HG03354 (cell line): ENCODE results near the gene HNRNPA2B1.
"Not testable (repeated sequence)": the region's sequence is repeated elsewhere in the genome, so short reads cannot be mapped to it uniquely, and the experiment has no call there.

Source experiments
- ATAC-seq: cut with Tn5 transposase; IDR thresholded peaks from one replicate; pipeline ENCODE4 v1.9.1; 2021; ENCODE audit warnings: mild to moderate bottlenecking; ENCODE audit not compliant: unreplicated experiment, poor library complexity, severe bottlenecking

The HNRNPA2B1 gene

DNA sequence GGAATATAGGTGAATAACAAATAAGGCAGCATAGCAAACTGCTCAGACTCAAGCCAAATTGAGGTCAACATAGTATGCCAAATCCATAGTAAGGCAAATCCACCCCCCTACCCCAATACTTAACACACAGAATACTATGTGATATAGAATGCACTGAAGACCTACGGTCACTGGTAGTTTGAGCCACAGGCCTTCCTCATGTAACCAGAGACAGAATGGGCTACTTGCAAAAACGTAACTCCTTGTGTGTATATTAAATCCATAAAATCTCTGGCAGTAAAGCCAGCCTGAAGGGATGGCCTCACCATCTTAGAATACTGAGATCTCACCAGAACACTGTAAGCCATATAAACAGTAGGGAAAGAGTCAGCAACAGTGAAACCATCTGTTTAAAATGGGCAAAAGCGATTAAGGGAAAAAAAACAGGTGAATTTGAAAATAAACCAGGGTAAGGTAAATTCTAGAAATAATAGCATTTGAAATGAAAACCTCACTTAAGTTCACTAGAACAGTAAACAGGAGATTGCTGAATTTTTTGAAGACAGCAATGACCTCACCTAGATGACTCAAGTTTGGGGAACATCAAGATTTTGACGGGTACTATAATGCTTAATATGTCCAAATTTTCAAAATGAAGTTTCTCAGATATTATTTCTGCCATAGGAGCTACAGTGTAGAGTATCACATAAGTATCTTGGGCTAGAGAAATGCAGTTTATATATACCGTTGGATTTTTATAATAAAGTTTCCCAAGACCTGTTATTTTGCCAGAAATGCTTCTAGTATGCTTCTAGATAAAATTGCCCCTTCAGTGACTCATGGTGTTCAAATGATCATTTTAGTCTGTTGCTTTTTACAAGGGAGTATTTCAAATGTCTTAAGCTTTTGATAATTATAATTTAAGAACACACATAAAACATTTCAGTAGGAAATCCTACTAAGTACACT, 13.9 kb downstream of the HNRNPA2B1 start:
- no peak for ATAC-seq

DNA sequence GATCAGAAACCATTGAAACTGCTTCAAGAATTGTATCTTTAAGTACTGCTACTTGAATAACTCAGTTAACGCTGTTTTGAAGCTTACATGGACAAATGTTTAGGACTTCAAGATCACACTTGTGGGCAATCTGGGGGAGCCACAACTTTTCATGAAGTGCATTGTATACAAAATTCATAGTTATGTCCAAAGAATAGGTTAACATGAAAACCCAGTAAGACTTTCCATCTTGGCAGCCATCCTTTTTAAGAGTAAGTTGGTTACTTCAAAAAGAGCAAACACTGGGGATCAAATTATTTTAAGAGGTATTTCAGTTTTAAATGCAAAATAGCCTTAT, 14.7 kb downstream of the HNRNPA2B1 start:
- no peak for ATAC-seq

DNA sequence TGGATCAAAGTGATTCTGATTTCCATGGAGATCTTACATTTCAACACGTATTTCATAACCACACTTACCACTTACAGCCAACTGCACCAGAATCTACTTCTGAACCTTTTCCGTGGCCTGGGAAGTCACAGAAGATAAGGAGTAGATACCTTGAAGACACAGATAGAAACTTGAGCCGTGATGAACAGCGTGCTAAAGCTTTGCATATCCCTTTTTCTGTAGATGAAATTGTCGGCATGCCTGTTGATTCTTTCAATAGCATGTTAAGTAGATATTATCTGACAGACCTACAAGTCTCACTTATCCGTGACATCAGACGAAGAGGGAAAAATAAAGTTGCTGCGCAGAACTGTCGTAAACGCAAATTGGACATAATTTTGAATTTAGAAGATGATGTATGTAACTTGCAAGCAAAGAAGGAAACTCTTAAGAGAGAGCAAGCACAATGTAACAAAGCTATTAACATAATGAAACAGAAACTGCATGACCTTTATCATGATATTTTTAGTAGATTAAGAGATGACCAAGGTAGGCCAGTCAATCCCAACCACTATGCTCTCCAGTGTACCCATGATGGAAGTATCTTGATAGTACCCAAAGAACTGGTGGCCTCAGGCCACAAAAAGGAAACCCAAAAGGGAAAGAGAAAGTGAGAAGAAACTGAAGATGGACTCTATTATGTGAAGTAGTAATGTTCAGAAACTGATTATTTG, 15.3 kb downstream of the HNRNPA2B1 start:
- no peak for ATAC-seq

DNA sequence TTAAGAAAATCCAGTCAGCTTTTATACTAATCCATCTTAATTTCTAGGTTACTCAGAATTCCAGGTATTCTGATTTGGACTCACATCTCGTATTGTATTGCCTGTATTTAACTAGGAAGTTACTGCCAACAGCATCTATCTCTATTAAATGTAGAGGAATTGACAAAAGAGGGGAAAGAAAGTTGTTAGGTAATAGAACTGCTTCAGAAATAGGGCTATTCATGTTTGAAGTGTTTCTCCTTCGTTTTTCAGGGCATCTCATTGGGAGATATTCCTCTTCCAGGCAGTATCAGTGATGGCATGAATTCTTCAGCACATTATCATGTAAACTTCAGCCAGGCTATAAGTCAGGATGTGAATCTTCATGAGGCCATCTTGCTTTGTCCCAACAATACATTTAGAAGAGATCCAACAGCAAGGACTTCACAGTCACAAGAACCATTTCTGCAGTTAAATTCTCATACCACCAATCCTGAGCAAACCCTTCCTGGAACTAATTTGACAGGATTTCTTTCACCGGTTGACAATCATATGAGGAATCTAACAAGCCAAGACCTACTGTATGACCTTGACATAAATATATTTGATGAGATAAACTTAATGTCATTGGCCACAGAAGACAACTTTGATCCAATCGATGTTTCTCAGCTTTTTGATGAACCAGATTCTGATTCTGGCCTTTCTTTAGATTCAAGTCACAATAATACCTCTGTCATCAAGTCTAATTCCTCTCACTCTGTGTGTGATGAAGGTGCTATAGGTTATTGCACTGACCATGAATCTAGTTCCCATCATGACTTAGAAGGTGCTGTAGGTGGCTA, 16.1 kb downstream of the HNRNPA2B1 start:
- ATAC-seq = not testable (repeated sequence)

DNA sequence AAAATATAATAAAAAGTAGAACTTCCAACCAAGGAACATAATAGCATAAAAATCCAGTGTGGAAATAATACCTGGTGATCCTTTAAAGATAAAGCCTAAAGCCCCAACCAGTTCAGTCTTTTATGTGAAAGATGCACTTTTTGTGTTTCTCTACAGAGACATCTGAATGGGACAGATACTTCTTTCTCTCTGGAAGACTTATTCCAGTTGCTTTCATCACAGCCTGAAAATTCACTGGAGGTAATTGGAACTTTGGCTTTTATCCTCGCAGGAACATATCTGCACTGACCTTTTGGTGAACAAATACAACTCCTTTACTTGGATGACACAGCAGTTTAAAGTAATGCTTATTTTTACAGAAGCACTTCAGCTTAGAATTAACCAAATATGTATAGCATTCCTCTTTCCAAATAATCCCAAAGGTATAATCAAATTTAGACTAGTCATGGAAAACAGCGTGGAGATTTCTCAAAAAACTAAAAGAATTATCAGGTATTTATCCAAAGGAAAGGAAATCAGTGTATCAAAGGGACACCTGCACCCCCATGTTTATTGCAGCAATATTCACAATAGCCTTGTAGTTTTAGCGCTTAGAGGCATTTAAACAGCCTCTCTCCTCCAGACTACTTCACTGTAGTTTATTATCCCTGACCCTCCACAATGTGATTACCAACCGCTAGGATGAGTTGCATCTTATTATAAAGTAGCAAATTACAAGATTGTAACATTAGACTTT, 16.8 kb downstream of the HNRNPA2B1 start:
- no peak for ATAC-seq

DNA sequence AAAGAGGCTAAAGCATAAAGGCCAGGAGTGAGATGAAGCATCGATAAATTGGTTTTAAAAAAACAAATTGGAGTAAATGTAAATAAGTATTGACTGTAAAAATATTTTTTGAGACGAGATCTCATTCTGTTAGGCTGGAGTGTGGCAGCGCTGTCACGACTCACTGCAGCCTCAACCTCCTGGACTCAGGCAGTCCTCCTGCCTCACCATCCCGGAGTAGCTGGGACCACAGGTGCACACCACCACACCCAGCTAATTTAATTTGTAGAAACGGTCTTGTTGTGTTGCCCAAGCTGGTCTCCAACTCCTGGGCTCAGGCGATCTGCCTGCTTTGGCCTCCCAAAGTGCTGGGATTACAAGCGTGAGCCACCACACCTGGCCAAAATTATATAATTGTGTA, 17.8 kb downstream of the HNRNPA2B1 start:
- no peak for ATAC-seq

DNA sequence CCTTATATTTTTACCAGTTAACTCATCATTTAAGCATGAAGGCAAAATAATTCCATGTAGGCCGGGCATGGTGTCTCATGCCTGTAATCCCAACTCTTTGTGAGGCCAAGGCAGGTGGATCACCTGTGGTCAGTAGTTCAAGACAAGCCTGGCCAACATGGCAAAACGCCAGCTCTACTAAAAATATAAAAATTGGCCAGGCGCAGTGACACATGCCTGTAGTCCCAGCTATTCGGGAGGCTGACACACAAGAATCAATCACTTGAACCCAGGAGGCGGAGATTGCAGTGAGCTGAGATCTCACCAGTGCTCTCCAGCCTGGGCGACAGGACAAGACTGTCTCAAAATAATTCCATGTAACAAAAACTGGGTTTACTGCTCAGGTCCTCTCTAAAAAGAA, 18.3 kb downstream of the HNRNPA2B1 start:
- ATAC-seq = no peak

DNA sequence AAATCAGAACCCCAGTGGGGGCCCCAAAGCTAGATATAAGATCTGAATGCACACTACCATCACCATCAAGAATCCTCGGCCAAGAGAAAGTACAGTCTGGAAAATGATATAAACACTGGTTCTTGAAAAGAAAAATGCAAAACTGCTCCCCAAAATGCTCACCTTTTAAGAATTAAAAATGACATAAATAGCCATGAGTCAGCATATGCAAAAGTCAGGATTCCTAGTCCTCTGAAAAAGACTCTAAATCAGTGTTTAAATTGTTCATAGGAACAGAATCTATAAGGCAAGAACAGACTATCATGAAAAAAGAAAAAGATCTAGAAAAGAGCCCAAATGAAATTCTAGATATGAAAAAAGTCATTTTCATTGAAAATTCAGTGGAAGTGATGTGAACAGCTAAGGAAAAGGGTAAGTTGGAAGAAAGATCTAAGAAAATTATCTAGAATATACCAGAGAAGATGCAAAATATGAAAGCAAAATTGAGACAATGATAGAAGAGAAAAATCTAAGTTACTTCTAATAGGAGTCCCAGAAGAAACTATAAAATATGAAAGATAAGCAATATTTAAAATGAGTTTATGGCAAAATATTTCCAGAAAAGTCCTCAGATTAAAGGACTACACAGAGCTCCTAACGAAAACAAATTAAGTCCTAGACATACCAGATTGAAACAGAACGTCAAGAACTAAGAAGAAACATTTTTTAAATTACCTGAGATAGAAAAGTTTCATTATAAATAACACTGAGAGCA, 18.9 kb downstream of the HNRNPA2B1 start:
- ATAC-seq = no peak

DNA sequence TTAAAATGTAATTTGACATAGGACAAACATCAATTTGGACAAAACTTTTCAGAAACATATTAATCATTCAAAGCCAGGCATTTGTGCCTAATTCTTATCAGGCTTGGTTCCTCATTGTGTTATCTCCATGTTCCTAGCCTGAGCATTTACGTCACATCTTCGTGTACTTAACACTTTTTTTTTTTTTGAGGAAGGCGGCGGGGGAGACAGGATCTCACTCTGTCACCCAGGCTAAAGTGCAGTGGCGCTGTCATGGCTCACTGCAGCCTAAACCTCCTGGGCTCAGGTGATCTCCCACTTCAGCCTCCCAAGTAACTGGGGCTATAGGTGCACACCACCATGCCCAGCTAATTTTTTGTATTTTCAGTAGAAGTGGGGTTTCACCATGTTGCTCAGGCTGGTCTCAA, 19.8 kb downstream of the HNRNPA2B1 start:
- no peak for ATAC-seq

DNA sequence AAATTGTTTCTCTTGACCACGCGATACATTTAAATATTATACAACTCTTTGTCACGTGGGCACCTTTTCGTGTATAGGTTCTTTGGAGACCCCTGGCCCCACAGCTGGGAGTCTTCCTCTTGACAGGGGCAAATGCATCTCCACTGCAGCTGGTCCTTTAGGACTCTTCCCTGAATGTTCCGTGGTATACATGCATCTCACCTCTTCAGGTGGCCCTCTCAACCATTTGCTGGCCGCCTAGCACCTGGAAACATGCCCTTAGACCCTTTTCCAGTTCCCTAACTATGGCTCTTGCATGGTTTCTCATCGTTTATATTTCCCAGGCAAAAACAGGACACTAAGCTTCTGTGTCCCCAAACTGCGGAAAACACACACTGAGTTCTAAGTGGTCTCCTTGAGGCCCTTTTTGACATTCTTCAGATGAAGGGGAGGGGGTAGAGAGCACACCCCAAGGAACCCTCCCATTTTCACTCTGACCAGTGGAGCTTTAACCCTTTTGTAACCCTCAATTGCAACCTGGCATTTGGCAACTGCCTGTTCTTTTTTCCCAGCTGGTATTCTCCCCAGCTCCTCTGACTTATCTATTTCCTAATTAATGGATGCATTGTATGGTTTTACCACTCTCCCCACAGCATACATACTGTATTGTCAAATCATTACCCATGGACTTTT, 20.6 kb downstream of the HNRNPA2B1 start:
- no peak for ATAC-seq

DNA sequence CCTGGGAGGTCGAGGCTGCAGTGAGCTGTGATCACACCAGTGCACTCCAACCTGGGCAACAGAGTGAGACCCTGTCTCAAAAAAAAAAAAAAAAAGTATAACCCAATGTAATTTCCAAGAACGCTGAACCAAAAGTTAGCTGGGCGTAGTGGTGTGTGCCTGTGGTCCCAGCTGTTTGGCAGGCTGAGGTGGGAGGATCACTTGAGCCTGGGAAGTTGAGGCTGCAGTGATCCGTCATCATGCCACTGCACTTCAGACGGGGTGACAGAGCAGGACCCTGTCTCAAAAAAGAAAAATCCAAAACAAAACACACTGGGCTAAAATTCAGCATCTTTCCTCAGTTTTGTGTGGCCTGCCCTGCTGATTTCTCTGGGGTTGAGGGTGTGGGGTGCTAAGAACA, 21.1 kb downstream of the HNRNPA2B1 start:
- no peak for ATAC-seq

DNA sequence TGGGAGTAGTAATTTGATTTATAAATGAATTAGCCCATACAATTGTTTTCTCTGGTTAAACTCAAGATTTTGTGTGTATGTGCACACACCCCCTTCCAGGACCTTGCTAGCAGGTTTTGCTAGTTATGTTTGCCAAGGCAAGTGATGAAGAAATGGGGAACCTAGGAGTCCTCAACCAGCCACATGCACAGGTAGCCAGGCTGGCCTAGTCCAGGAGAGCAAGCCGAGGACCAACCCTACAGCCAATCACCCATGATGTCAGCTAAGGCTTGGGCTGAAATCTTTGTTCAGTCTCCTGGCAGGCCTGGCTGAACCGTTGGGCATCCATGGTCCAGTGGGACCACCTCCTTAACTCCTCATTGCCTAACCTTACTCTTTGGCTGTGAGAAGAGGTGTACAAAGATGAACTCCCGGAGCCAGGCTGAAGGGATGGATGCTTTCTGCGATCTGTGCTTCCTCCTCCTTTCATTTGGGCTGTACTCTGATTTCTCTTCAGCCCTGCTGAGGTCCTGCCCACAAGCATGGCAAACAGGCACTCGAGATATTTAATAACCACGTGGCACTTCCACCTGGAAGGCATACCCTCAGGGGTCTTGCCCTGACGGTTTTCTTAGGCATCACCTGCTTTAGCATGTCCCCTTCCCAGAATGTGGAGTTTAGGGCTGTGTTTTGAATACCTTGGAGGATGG, 22.1 kb downstream of the HNRNPA2B1 start:
- no peak for ATAC-seq

DNA sequence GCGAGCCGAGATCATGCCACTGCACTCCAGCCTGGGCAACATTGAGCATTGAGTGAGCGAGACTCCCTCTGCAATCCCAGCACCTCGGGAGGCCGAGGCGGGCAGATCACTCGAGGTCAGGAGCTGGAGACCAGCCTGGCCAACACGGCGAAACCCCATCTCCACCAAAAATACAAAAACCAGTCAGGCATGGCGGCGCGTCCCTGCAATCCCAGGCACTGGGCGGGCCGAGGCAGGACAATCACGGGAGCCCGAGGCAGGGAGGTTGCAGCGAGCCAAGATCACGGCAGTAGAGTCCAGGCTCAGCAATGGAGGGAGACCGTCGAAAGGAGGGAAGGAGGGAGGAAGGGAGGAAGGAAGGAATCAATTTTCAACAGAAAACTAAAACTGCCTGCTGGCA, 23.3 kb downstream of the HNRNPA2B1 start:
- not testable (repeated sequence) for ATAC-seq

DNA sequence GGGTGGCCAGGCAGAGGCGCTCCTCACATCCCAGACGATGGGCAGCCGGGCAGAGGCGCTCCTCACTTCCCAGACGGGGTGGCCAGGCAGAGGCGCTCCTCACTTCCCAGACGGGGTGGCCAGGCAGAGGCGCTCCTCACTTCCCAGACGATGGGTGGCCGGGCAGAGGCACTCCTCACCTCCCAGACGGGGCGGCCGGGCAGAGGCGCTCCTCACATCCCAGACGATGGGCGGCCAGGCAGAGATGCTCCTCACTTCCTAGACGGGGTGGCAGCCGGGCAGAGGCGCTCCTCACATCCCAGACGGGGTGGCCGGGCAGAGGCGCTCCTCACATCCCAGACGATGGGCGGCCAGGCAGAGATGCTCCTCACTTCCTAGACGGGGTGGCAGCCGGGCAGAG, 23.9 kb downstream of the HNRNPA2B1 start:
- not testable (repeated sequence) for ATAC-seq

DNA sequence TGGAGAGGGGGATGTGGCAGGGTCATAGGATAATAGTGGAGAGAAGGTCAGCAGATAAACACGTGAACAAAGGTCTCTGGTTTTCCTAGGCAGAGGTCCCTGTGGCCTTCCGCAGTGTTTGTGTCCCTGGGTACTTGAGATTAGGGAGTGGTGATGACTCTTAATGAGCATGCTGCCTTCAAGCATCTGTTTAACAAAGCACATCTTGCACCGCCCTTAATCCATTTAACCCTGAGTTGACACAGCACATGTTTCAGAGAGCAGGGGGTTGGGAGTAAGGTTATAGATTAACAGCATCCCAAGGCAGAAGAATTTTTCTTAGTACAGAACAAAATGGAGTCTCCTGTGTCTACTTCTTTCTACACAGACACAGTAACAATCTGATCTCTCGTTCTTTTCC, 24.6 kb downstream of the HNRNPA2B1 start:
- ATAC-seq = not testable (repeated sequence)

DNA sequence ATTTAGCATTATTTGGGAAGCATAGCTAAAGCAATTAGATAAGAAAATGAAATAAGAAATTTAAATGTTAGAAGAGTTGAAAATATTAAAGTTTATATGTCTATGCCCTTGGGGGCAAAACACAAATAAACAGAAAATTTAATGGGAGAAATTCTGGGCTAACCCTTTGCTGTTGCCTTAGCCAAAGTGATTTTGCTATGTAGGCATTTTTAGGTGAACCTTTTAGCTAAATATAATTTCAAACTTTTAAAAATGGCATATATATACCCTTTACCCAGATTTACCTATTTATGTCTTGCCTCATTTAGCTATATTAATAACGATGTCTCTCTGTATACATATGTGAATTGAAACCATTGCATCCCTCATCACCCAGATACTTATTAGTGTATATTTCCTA, 28.5 kb downstream of the HNRNPA2B1 start:
- no peak for ATAC-seq

DNA sequence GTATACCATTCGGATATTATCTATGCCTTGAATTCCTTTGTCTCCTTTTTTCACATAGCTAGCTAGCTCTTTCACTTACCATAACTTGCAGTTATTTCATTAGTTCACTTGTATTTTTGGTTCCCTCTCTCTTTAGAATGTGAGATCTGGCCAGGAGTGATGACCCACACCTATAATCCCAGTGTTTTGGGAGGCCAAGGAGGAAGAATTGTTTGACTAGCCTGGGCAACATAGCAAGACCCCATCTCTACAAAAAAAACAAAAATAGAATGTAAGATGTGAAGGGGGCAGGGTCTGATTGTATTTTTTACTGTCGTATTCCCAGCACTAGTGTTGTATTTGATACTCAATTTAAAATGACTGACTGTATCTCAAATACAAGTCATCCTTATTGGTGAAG, 28.9 kb downstream of the HNRNPA2B1 start:
- ATAC-seq = no peak

DNA sequence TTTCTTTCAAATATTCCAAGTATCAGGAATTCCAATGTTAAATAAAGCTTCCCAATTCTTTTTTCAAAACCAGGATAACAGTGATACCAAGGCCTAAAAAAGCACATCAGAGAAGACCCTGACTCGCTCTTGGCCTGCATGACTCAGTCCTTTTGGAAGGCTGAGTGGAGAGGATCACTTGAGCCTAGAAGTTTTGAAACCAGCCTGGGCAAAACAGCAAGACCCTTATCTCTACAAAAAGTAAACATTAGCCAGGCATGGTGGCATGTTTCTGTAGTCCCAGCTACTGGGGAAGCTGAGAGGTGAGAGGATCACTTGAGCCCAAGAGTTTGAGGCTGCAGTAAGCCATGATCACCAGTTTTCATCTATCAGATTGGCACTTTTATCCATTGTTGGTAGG, 29.9 kb downstream of the HNRNPA2B1 start:
- no peak for ATAC-seq
